ENCODE data around the gene NTM. TPM values are rescaled to one million over a fixed set of nuclear protein-coding genes. Genes with fewer than 3 reads are reported as not detected.

Gene NTM
- total and polyA plus RNA-seq, 4 experiments from 2014 or later, result not detected

DNA sequence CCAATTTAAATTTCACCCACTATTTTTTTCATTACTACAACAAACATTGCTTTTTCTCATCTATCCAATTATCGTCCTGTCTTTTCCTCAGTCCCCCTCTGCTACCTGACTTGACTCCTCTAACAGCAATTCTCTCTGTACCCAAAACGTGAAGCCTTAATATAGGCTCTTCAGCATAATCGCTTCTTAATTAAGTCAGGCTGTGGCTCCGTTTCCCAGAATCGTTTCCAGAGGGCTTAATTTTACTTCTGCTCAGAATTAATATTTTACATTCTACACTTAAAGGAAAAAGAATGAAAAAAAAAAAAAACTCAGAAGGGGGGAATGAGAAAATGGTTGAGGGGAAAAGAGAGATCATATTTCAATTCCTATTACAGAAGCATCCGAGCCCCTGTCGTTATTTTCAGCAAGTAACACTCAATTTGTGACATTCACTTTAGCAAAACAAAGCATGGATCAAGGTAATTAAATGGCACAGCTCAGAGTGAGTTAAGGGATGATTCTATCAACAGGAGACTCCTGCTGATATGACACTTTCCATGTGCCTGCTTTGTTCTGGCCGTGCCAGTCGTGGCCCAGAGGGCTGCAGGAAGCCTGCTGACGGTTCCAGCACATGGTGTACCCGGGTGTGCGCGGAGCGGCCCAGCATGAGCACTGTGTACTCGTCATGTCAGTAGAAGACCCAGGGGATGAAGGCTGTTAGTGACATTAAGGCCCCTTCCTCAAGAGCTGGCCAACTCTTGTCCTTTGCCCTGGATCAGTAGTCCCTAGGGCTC is 272.5 kb downstream of the NTM start:
- Histone ChIP-seq H3K9me3 (ENCODE audit: control insufficient read depth in 1 of 2, low read length in 2 of 2) (no peaks in the 10 kb centered on the region), H3K27ac (ENCODE audit: low read depth, low read length) (no peak overlapping the region), H3K4me3 (ENCODE audit: low read length in 2 of 2) (no peak overlapping the region), H3K4me1 (ENCODE audit: insufficient read depth, low read length) (no peaks in the 10 kb centered on the region), H3K27me3 (ENCODE audit: insufficient read depth, low read length) (no peaks in the 10 kb centered on the region), H3K36me3 (ENCODE audit: insufficient read depth, low read length) (no peaks in the 10 kb centered on the region)
- Mint-ChIP-seq H3K27ac (no peak overlapping the region), H3K36me3 (no peaks in the 10 kb centered on the region), H3K9me3 (peaks cover 0 to 3% (median 0%) of the 10 kb centered on the region in 8 donors), H3K4me1 (no peaks in the 10 kb centered on the region), H3K4me3 (no peak overlapping the region), H3K27me3 (no peaks in the 10 kb centered on the region)
- CTCF ChIA-PET (ENCODE audit: partially characterized antibody), result no interaction called here
- intact Hi-C loops (cut with micrococcal nuclease), result no loop called here
- POLR2A ChIA-PET (ENCODE audit: partially characterized antibody), result no interaction called here
- no peak for DNase-seq

DNA sequence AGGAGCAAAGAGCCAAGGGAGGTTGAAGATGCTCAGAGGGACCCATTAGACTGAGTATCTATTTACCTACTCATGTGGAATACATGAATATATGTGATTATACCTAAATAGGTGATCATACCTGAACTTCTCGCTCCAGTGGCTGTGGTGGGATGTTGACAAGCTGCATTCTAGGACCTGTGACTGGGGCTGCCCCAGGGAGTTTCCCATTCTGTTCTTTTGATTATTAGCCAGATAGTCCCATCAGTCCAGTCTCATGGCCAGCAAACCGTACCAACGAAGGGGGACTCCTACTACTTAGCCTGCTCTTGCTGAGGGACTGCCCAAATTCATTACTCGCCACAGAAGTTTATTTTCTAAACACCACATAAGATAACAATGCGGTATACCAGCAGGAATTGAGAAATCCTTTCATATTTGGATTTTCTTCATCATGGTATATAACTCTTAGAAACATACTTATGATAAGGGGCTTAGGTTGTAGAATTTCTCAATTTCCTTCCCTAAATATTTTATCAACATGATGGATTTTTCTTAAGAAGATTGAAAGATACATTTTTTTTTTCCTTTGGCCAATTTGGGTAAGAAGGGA is 273.9 kb downstream of the NTM start:
- CTCF ChIA-PET (ENCODE audit: partially characterized antibody), result no interaction called here
- no peaks in the 10 kb centered on the region for H3K9me3 ChIP-seq (ENCODE audit: control insufficient read depth in 1 of 2, low read length in 2 of 2)
- Mint-ChIP-seq H3K4me3 (no peak overlapping the region), H3K9me3 (peaks cover 0 to 3% (median 0%) of the 10 kb centered on the region in 8 donors), H3K27me3 (no peaks in the 10 kb centered on the region), H3K36me3 (no peaks in the 10 kb centered on the region), H3K27ac (no peak overlapping the region), H3K4me1 (no peaks in the 10 kb centered on the region)
- intact Hi-C loops (cut with micrococcal nuclease), result no loop called here
- no peak overlapping the region for H3K27ac ChIP-seq (ENCODE audit: low read depth, low read length)
- DNase-seq, result no peak
- no peaks in the 10 kb centered on the region for H3K36me3 ChIP-seq (ENCODE audit: insufficient read depth, low read length)
- no peaks in the 10 kb centered on the region for H3K27me3 ChIP-seq (ENCODE audit: insufficient read depth, low read length)
- no peaks in the 10 kb centered on the region for H3K4me1 ChIP-seq (ENCODE audit: insufficient read depth, low read length)
- H3K4me3 ChIP-seq (ENCODE audit: low read length in 2 of 2), result no peak overlapping the region
- POLR2A ChIA-PET (ENCODE audit: partially characterized antibody), result no interaction called here

DNA sequence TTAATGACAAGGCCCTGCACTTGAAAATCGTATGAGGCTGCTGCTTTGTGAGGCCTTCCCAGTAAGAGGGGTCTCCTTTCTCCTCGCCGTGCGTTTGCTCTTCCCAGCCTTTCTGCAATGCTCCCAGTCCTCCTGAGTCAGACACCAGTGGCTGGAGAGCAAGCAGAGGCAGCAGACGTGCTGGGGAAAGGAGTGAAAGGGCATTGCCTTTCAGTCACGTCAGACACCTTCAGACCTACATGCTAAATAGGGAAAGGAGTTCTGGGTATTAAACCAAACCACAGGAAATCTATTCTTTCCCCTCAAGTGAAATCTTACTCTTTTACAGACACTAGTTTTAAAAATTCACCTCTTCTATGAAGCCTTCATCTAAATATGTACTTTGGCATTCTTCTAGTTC is 274.8 kb downstream of the NTM start:
- Mint-ChIP-seq H3K4me1 (no peaks in the 10 kb centered on the region), H3K27me3 (no peaks in the 10 kb centered on the region)
- POLR2A ChIA-PET (ENCODE audit: partially characterized antibody), result no interaction called here

DNA sequence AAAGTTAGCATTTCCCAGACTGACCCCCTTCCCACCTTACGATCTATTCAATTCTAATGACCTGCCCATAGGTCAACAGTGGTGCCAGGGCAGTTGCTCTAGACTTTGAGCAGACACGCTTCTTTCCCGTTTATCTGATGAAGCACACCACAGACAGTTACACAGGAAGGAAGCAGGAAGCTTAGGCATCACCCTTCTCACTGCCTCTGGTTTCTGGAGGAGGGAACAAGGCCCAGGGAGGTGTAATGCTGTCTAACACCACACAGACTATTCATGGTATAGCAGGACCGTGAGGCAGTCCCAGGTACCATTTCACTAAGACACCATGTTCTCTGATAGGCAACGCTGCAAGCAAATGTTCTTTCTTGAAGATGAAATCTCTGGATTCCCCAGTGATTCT is 279.4 kb downstream of the NTM start:
- Mint-ChIP-seq H3K36me3 (no peaks in the 10 kb centered on the region), H3K4me1 (no peaks in the 10 kb centered on the region), H3K27me3 (no peaks in the 10 kb centered on the region), H3K4me3 (no peak overlapping the region), H3K27ac (no peak overlapping the region), H3K9me3 (peaks cover 0 to 5% (median 0%) of the 10 kb centered on the region in 8 donors)
- no peak for DNase-seq
- CTCF ChIA-PET (ENCODE audit: partially characterized antibody), result no interaction called here
- intact Hi-C loops (cut with micrococcal nuclease), result no loop called here
- no peaks in the 10 kb centered on the region for H3K4me1 ChIP-seq (ENCODE audit: insufficient read depth, low read length)
- no peaks in the 10 kb centered on the region for H3K9me3 ChIP-seq (ENCODE audit: control insufficient read depth in 1 of 2, low read length in 2 of 2)
- no peaks in the 10 kb centered on the region for H3K36me3 ChIP-seq (ENCODE audit: insufficient read depth, low read length)
- no peaks in the 10 kb centered on the region for H3K27me3 ChIP-seq (ENCODE audit: insufficient read depth, low read length)
- no peak overlapping the region for H3K4me3 ChIP-seq (ENCODE audit: low read length in 2 of 2)
- no peak overlapping the region for H3K27ac ChIP-seq (ENCODE audit: low read depth, low read length)
- POLR2A ChIA-PET (ENCODE audit: partially characterized antibody), result no interaction called here

More for the DNA sequence above, 274.8 kb downstream of the NTM start:
- no peak for DNase-seq
- H3K36me3 ChIP-seq (ENCODE audit: insufficient read depth, low read length), result no peaks in the 10 kb centered on the region
- Mint-ChIP-seq H3K4me3 (no peak overlapping the region), H3K9me3 (peaks cover 0 to 3% (median 0%) of the 10 kb centered on the region in 8 donors), H3K36me3 (no peaks in the 10 kb centered on the region), H3K27ac (no peak overlapping the region)
- no peak overlapping the region for H3K27ac ChIP-seq (ENCODE audit: low read depth, low read length)
- H3K27me3 ChIP-seq (ENCODE audit: insufficient read depth, low read length), result no peaks in the 10 kb centered on the region
- CTCF ChIA-PET (ENCODE audit: partially characterized antibody), result no interaction called here
- intact Hi-C loops (cut with micrococcal nuclease), result no loop called here
- no peaks in the 10 kb centered on the region for H3K4me1 ChIP-seq (ENCODE audit: insufficient read depth, low read length)
- H3K9me3 ChIP-seq (ENCODE audit: control insufficient read depth in 1 of 2, low read length in 2 of 2), result no peaks in the 10 kb centered on the region
- H3K4me3 ChIP-seq (ENCODE audit: low read length in 2 of 2), result no peak overlapping the region

DNA sequence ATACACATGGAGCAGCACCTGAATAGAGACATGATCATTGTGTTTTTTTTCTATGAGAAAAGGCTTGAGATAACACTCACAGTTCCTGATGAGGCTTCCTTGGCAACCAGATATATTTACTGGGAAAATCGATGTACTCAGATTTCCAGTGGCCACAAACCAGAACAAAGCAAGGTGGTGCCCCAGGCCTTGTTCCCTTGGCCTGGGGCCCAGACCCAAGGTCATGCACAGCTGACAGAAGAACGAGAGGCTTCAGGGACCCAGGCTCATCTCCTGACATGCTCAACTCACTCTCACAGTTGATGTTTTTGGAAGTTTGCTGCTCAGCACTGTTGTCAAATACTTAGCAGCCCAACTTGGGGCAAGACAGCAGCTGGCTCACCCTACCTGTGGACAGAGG is 281.8 kb downstream of the NTM start:
- ChIA-PET POLR2A (ENCODE audit: partially characterized antibody) (no interaction called here), CTCF (ENCODE audit: partially characterized antibody) (no interaction called here)
- Mint-ChIP-seq H3K36me3 (no peaks in the 10 kb centered on the region), H3K4me1 (no peaks in the 10 kb centered on the region), H3K9me3 (peaks cover 0 to 5% (median 0%) of the 10 kb centered on the region in 8 donors), H3K27ac (no peak overlapping the region), H3K4me3 (no peak overlapping the region), H3K27me3 (no peaks in the 10 kb centered on the region)
- Histone ChIP-seq H3K9me3 (ENCODE audit: control insufficient read depth in 1 of 2, low read length in 2 of 2) (no peaks in the 10 kb centered on the region), H3K27me3 (ENCODE audit: insufficient read depth, low read length) (no peaks in the 10 kb centered on the region), H3K27ac (ENCODE audit: low read depth, low read length) (no peak overlapping the region), H3K4me3 (ENCODE audit: low read length in 2 of 2) (no peak overlapping the region), H3K4me1 (ENCODE audit: insufficient read depth, low read length) (no peaks in the 10 kb centered on the region), H3K36me3 (ENCODE audit: insufficient read depth, low read length) (no peaks in the 10 kb centered on the region)
- no peak for DNase-seq
- intact Hi-C loops (cut with micrococcal nuclease), result no loop called here

DNA sequence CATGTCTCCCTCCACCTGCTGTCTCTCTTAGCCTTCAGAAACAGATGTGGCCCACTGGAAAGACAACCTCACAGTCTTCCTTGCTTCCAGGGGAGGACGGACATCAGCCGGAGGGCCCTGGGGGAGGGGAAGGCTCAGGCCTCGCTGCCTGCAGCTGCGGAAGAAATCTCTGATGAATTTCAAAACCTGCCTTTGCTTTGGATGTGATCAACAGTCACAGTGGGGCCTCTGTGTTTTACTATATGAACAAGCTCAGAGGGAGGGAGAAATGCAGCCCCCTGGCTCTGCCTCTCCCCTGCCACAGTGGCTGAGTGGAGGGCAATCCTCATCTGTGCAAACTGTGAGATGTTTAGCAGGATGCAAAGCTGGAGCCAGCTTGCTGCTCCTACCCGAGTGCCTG is 282.8 kb downstream of the NTM start:
- Mint-ChIP-seq H3K4me3 (no peak overlapping the region), H3K9me3 (peaks cover 0 to 2% (median 0%) of the 10 kb centered on the region in 8 donors), H3K27me3 (no peaks in the 10 kb centered on the region), H3K36me3 (no peaks in the 10 kb centered on the region), H3K27ac (no peak overlapping the region), H3K4me1 (no peaks in the 10 kb centered on the region)
- H3K27ac ChIP-seq (ENCODE audit: low read depth, low read length), result no peak overlapping the region
- ChIA-PET CTCF (ENCODE audit: partially characterized antibody) (no interaction called here), POLR2A (ENCODE audit: partially characterized antibody) (no interaction called here)
- H3K27me3 ChIP-seq (ENCODE audit: insufficient read depth, low read length), result no peaks in the 10 kb centered on the region
- no peaks in the 10 kb centered on the region for H3K4me1 ChIP-seq (ENCODE audit: insufficient read depth, low read length)
- H3K36me3 ChIP-seq (ENCODE audit: insufficient read depth, low read length), result no peaks in the 10 kb centered on the region
- no peaks in the 10 kb centered on the region for H3K9me3 ChIP-seq (ENCODE audit: control insufficient read depth in 1 of 2, low read length in 2 of 2)
- no peak for DNase-seq
- H3K4me3 ChIP-seq (ENCODE audit: low read length in 2 of 2), result no peak overlapping the region
- intact Hi-C loops (cut with micrococcal nuclease), result no loop called here

DNA sequence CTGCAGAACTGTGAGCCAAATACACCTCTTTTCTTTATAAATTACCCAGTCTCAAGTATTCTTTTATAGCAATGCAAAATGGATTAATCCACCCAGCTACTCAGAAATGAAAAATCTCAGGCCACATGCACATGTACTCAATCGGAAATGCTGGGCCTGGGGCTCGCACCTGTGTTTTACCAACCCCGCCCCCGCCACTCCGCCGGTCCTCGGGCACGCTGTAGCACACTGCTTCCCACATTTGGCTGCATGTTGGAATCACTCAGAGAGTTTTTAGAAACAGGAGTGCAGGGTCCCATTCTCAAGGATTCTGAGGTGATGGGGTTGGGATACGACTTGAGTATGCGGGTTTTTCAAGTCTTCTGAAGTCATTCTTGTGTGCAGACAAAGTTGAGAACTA is 284.4 kb downstream of the NTM start:
- Mint-ChIP-seq H3K4me1 (no peaks in the 10 kb centered on the region), H3K27me3 (no peaks in the 10 kb centered on the region), H3K27ac (no peak overlapping the region), H3K9me3 (peaks cover 0 to 2% (median 0%) of the 10 kb centered on the region in 8 donors), H3K4me3 (no peak overlapping the region), H3K36me3 (no peaks in the 10 kb centered on the region)
- no peak for DNase-seq
- intact Hi-C loops (cut with micrococcal nuclease), result no loop called here
- Histone ChIP-seq H3K9me3 (ENCODE audit: control insufficient read depth in 1 of 2, low read length in 2 of 2) (no peaks in the 10 kb centered on the region), H3K36me3 (ENCODE audit: insufficient read depth, low read length) (no peaks in the 10 kb centered on the region), H3K27ac (ENCODE audit: low read depth, low read length) (no peak overlapping the region), H3K27me3 (ENCODE audit: insufficient read depth, low read length) (no peaks in the 10 kb centered on the region), H3K4me3 (ENCODE audit: low read length in 2 of 2) (no peak overlapping the region), H3K4me1 (ENCODE audit: insufficient read depth, low read length) (no peaks in the 10 kb centered on the region)
- CTCF ChIA-PET (ENCODE audit: partially characterized antibody), result no interaction called here
- POLR2A ChIA-PET (ENCODE audit: partially characterized antibody), result no interaction called here

All from CD4-positive, alpha-beta memory T cell (primary cell).